ENCODE results near the gene GTPBP4. TPM values are rescaled to one million over a fixed set of nuclear protein-coding genes. Genes with fewer than 3 reads are reported as not detected.

GTPBP4 gene
- total and polyA plus RNA-seq, 10 donors = 16.6 to 48.6 (median 31.2) TPM

DNA sequence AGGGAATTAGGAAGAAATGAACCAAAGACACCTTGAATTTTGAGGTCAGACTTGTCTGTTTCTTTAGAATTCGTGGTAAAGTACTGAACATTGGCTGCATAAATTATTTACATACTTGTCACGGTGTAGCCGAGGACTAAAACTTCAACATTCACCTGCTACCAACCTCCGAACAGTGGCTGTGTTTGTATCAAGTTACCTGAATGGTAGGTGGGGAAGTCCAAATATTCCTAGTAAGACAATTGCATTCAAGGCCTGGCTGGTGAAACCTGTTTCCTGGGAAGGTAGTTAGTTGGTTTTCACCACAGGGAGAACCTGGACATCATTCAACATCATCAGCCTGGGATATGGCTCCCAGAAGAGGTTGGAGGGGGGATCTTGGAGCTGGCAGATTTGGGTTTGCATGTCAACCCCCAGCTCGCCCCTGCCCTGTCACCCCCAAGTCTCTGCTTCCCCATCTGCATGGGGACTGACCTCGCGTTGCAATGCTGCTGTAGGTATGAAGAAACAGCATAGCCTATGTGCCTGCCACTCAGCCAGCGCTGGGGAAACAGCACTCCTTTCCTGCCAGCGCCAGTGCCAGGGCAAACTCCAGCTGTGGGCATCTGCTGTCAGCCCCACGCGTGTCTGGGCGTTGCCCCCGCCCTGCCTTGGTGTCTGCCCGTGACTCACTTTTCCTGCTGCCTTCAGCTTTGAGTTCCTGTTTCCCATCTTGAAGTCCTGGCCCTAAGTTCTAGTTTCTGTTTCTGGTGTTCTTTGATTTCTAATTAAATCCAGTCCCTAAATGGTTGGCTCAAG, 44.0 kb upstream of the GTPBP4 start:
- no peaks in the 10 kb centered on the region for H3K9me3 ChIP-seq
- no peaks in the 10 kb centered on the region for H3K36me3 ChIP-seq
- H3K27ac ChIP-seq = peak overlapping the region; percentile 18 to 81 (median 68)
- intact Hi-C loops (cut with DNase I; ENCODE audit: low total_unique reads) = no loop called here
- peaks cover 6 to 19% (median 16%) of the 10 kb centered on the region in 6 donors for H3K4me1 ChIP-seq
- peak overlapping the region in 2 of 8 donors; percentile 7 to 53 for H3K4me3 ChIP-seq
- H3K27me3 ChIP-seq (replicated peaks in 1 of 7) = no peaks in the 10 kb centered on the region
- TF ChIP-seq, protein P1, sequence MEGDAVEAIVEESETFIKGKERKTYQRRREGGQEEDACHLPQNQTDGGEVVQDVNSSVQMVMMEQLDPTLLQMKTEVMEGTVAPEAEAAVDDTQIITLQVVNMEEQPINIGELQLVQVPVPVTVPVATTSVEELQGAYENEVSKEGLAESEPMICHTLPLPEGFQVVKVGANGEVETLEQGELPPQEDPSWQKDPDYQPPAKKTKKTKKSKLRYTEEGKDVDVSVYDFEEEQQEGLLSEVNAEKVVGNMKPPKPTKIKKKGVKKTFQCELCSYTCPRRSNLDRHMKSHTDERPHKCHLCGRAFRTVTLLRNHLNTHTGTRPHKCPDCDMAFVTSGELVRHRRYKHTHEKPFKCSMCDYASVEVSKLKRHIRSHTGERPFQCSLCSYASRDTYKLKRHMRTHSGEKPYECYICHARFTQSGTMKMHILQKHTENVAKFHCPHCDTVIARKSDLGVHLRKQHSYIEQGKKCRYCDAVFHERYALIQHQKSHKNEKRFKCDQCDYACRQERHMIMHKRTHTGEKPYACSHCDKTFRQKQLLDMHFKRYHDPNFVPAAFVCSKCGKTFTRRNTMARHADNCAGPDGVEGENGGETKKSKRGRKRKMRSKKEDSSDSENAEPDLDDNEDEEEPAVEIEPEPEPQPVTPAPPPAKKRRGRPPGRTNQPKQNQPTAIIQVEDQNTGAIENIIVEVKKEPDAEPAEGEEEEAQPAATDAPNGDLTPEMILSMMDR (IDR thresholded peaks at IDR 0.05 in 8 of 11, conservative IDR thresholded peaks at IDR 0.05 in 3 of 11) = no peak
- TF ChIP-seq POLR2AphosphoS5 (IDR thresholded peaks at IDR 0.05) = peak; percentile 77 to 85 (median 85)
- TF ChIP-seq POLR2A (IDR thresholded peaks at IDR 0.05) = no peak
- DNase-seq = peak; percentile 91
- 32 to 41% (median 37%) methylated on average over 14 of the region's 14 CpGs for WGBS, 5 donors

- WGBS, 5 donors = 83 to 93% (median 89%) methylated on average over 6 of the region's 6 CpGs
- intact Hi-C loops (cut with DNase I; ENCODE audit: low total_unique reads) = no loop called here
Observed at GRCh38 chr10:945778-946177, 42.5 kb upstream of the GTPBP4 start.

GRCh38 chr10:947051-947450, 41.2 kb upstream of the GTPBP4 start:
- intact Hi-C loops (cut with DNase I; ENCODE audit: low total_unique reads) = no loop called here
- TF ChIP-seq, protein P1 (IDR thresholded peaks at IDR 0.05 in 8 of 11, conservative IDR thresholded peaks at IDR 0.05 in 3 of 11) = no peak
- TF ChIP-seq POLR2A (IDR thresholded peaks at IDR 0.05) (no peak), POLR2AphosphoS5 (IDR thresholded peaks at IDR 0.05) (no peak)
- no peaks in the 10 kb centered on the region for H3K36me3 ChIP-seq
- H3K4me1 ChIP-seq = peaks cover 6 to 18% (median 16%) of the 10 kb centered on the region in 6 donors
- peaks cover 0 to 6% (median 0%) of the 10 kb centered on the region in 7 donors for H3K27me3 ChIP-seq (replicated peaks in 1 of 7)
- H3K9me3 ChIP-seq = no peaks in the 10 kb centered on the region
- H3K27ac ChIP-seq = peak overlapping the region in 1 of 8 donors; percentile 14
- WGBS, 5 donors = 75 to 92% (median 78%) methylated on average over 9 of the region's 9 CpGs
- no peak overlapping the region for H3K4me3 ChIP-seq
- DNase-seq = no peak

More at GRCh38 chr10:945778-946177, 42.5 kb upstream of the GTPBP4 start:
- no peak overlapping the region for H3K4me3 ChIP-seq
- H3K36me3 ChIP-seq = no peaks in the 10 kb centered on the region
- no peak for DNase-seq
- H3K9me3 ChIP-seq = no peaks in the 10 kb centered on the region
- H3K27ac ChIP-seq = peak overlapping the region in 1 of 8 donors; percentile 81
- no peaks in the 10 kb centered on the region for H3K27me3 ChIP-seq (replicated peaks in 1 of 7)
- no peak for TF ChIP-seq POLR2A (IDR thresholded peaks at IDR 0.05)
- TF ChIP-seq, protein P1 (IDR thresholded peaks at IDR 0.05 in 8 of 11, conservative IDR thresholded peaks at IDR 0.05 in 3 of 11) = no peak
- TF ChIP-seq POLR2AphosphoS5 (IDR thresholded peaks at IDR 0.05) = no peak
- peaks cover 6 to 18% (median 16%) of the 10 kb centered on the region in 6 donors for H3K4me1 ChIP-seq

- 93 to 98% (median 94%) methylated on average over 10 of the region's 10 CpGs for WGBS, 5 donors
- peaks cover 6 to 18% (median 16%) of the 10 kb centered on the region in 6 donors for H3K4me1 ChIP-seq
- intact Hi-C loops (cut with DNase I; ENCODE audit: low total_unique reads) = no loop called here
- H3K27me3 ChIP-seq (replicated peaks in 1 of 7) = peaks cover 0 to 6% (median 0%) of the 10 kb centered on the region in 7 donors
- H3K9me3 ChIP-seq = no peaks in the 10 kb centered on the region
- DNase-seq = no peak
- no peaks in the 10 kb centered on the region for H3K36me3 ChIP-seq
- H3K27ac ChIP-seq = no peak overlapping the region
- no peak for TF ChIP-seq POLR2A (IDR thresholded peaks at IDR 0.05)
- TF ChIP-seq, protein P1 (IDR thresholded peaks at IDR 0.05 in 8 of 11, conservative IDR thresholded peaks at IDR 0.05 in 3 of 11) = no peak
- no peak for TF ChIP-seq POLR2AphosphoS5 (IDR thresholded peaks at IDR 0.05)
- H3K4me3 ChIP-seq = no peak overlapping the region
Observed at GRCh38 chr10:947881-948280, 40.4 kb upstream of the GTPBP4 start.

Measured in spleen (tissue), 11 donors.